ENCODE data around the gene VAT1. TPM values are rescaled to one million over a fixed set of nuclear protein-coding genes. Genes with fewer than 3 reads are reported as not detected.

Gene VAT1
- total and polyA plus RNA-seq, 9 of the 15 experiments (the other 6 are each of a cell fraction or from before 2014, with no cell fraction given) = 29.4 to 153 (median 66.7) TPM

GRCh38 chr17:43024407-43025289 is 2.5 kb upstream of the VAT1 start, which contains the start of gene RND2 (continued):
- no peak for TF ChIP-seq ILF3 (IDR thresholded peaks at IDR 0.05; ENCODE audit: borderline replicate concordance)
- no peak for TF ChIP-seq CREB3 (tag; conservative IDR thresholded peaks at IDR 0.05; ENCODE audit: low read depth)
- no peak for TF ChIP-seq CAMTA2 (CRISPR knock-in tag; conservative IDR thresholded peaks at IDR 0.05)
- no peak for TF ChIP-seq MCM3 (IDR thresholded peaks at IDR 0.05)
- TF ChIP-seq GABPB1 (CRISPR knock-in tag; IDR thresholded peaks at IDR 0.05) = peak; percentile 47; the same call in 1 of the 2 replicates
- peak; percentile 84 for TF ChIP-seq POLR2A (conservative IDR thresholded peaks at IDR 0.05)
- TF ChIP-seq TEAD2 (tag; IDR thresholded peaks at IDR 0.05) = no peak
- no peak for TF ChIP-seq KLF13 (tag; IDR thresholded peaks at IDR 0.05; ENCODE audit: borderline replicate concordance, low read depth)
- TF ChIP-seq ZNF639 (CRISPR knock-in tag; conservative IDR thresholded peaks at IDR 0.05 in 1 of 2, IDR thresholded peaks at IDR 0.05 in 1 of 2) = peak in 1 of 2 experiments; percentile 6; a peak in 1 of 4 replicates
- no peak for TF ChIP-seq PRPF4 (IDR thresholded peaks at IDR 0.05; ENCODE audit: insufficient read depth, low read depth, low read length, poor library complexity, severe bottlenecking)
- 0 out of 2 replicates have a peak, but pooled peaks have one; percentile 25 for TF ChIP-seq ZC3H8 (IDR thresholded peaks at IDR 0.05)
- peak in 1 of 2 experiments; percentile 62; a peak in 1 of 4 replicates for TF ChIP-seq KDM4B (IDR thresholded peaks at IDR 0.05; ENCODE audit: borderline replicate concordance in 2 of 2, low read depth in 1 of 2)
- no peak for TF ChIP-seq PURB (CRISPR knock-in tag; IDR thresholded peaks at IDR 0.05; ENCODE audit: low read depth)
- TF ChIP-seq JUNB (CRISPR knock-in tag; conservative IDR thresholded peaks at IDR 0.05) = 0 out of 2 replicates have a peak, but pooled peaks have one; percentile 24
- TF ChIP-seq SMAD4 (CRISPR knock-in tag; conservative IDR thresholded peaks at IDR 0.05) = peak; percentile 58
- TF ChIP-seq THRB (CRISPR knock-in tag; conservative IDR thresholded peaks at IDR 0.05) = no peak
- no peak for TF ChIP-seq HDAC6 (IDR thresholded peaks at IDR 0.05; ENCODE audit: low read depth, low read length)
- peak in 1 of 2 experiments; percentile 74; a peak in 1 of 4 replicates for TF ChIP-seq ARNT (IDR thresholded peaks at IDR 0.05)
- TF ChIP-seq PYGO2 (tag; IDR thresholded peaks at IDR 0.05) = no peak
- TF ChIP-seq CEBPG (CRISPR knock-in tag; IDR thresholded peaks at IDR 0.05) = no peak
- no peak for TF ChIP-seq CEBPG (tag; conservative IDR thresholded peaks at IDR 0.05 in 1 of 2, IDR thresholded peaks at IDR 0.05 in 1 of 2)
- TF ChIP-seq ZFX (CRISPR knock-in tag; IDR thresholded peaks at IDR 0.05) = peak; percentile 90
- TF ChIP-seq HNRNPH1 (optimal IDR thresholded peaks at IDR 0.05; ENCODE audit: low read depth, low read length) = no peak
- TF ChIP-seq ZKSCAN8 (CRISPR knock-in tag; IDR thresholded peaks at IDR 0.05) = no peak
- no peak for TF ChIP-seq HNRNPUL1 (IDR thresholded peaks at IDR 0.05; ENCODE audit: low read length)

Measured in K562 (cell line).